ENCODE data around the gene TSPEAR.

The TSPEAR gene

DNA sequence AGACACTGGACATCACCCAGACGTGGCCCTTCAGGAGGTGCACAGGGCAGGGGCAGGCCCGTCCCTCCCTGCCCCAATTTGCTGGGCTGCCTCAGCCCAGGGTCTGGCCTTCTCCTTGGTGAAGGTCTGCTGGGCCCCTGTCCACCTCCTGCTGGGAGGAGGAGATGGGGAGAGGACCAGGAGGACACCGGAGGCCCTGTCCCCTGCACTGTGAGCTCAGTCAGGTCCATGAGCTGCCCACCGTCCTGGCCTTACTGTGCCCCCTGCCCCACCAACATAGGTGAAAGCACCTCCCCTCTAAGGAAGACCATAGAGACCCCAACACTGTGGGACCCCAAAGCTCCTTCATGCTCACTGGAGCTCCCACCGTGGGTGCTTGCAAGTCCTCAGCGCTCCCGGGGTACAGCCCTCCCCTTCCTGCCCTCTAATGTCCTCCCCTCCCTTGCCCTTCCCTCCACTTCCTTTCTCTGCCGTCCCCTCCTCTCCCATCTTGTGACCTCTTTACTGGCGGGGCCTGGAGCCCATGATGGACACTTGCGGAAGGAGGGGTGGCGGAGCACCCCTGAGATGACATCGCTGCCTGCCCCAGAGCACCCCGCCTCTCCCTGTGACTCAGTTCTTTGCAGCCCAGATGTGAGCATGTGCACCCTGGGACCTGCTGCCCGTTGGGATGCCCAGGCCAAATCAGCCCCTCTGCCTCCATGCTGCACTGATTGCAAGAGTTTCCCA is 251.5 kb downstream of the TSPEAR start:
- DNase-seq = no peak

DNA sequence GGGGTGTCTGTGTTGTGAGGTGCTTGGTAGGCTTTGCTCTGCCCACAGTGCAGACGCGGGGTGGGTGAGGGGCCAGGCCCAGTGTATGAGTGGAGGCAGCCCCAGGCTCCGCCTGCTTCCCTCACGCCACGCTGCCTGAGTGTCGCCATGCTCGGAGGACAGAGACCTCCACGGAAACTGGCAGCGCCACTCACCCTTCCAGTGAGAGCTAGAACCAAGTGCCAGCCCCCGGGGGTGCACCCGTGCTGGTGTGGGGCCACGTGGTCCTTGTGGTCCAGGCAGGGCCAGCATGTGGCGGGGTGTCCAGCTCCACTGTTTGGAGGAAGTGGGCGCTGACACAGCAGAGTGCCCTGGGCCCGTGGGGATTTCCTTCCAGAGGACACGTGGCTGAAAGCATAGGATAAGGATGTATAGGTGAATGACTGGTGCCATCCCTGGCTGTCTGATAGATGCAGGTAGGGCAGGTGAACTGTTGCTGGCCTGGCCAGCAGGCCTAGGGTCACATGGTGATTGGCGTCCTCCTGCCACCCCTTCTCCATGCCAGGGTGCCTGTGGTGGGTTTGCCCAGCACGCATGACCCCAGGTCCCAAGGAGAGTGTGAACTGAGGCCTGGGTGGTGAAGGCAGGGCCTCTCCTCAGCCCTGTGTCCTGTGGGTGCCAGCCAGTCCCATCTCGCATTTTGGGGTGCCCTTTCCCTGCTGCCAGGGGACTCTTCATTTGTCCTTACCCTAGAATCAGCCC is 252.2 kb downstream of the TSPEAR start:
- no peak for DNase-seq

- no peak for DNase-seq
Observed at GRCh38 chr21:44456915-44457736, 254.2 kb downstream of the TSPEAR start.

DNA sequence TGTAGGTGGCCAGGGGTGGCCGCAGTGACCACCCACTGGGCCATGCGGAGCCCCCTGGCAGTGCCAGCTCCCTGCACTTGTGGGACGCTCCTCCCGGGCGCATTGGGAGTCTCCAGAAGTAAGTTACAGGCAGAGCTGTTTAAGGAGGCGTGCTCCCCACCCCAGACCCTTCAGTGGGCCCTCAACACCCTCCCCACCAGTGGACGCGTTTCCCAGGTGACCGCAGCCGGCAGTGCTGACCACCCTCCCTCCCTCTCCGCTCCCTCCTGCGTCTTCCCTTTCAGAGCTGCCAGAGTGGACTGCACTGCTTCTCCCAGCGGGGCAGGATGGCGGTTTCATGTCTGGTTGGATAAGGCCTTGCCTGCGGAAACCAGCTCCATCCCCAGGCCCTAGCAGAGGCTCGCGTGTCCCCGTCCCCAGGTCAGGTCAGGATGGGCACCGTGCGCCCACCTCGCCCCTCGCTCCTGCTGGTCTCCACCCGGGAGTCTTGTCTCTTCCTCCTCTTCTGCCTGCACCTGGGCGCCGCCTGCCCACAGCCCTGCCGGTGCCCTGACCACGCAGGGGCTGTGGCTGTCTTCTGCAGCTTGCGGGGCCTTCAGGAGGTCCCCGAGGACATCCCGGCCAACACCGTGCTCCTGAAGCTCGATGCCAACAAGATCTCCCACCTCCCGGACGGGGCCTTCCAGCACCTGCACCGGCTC is 255.0 kb downstream of the TSPEAR start:
- no peak for DNase-seq

- peak; percentile 8 for DNase-seq
Observed at GRCh38 chr21:44455524-44456213, 255.7 kb downstream of the TSPEAR start.

- peak; percentile 79 for DNase-seq
Observed at GRCh38 chr21:44454747-44455523, 256.4 kb downstream of the TSPEAR start, which contains the start of gene LRRC3. TSS of gene LRRC3 (plus strand) at chr21:44455510. CDS start at chr21:44456645, 1,135 bp downstream.

GRCh38 chr21:44454058-44454457 is 257.3 kb downstream of the TSPEAR start:
- no peak for DNase-seq

GRCh38 chr21:44453120-44453519 is 258.3 kb downstream of the TSPEAR start:
- no peak for DNase-seq

GRCh38 chr21:44450999-44451398 is 260.4 kb downstream of the TSPEAR start:
- DNase-seq = no peak

DNA sequence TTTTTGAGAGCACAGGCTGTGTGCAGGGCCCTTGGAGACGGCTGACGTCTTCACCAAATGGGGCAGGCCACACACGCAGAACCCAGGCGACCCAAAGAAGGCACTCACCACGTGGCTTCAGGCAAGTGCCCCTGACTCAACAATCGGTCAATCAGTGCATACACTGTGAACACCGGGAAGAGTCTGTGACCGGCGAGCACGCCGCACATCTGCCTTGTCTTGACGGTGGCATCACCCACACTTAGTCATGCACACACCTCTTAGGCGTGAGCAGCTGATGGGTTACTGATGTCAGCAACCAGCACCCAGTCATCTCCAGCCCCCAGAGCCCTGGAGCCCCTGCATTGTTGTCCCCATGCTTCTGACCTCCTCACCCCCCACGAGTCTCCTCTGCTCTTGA is 261.0 kb downstream of the TSPEAR start:
- no peak for DNase-seq

GRCh38 chr21:44449473-44450363 is 261.7 kb downstream of the TSPEAR start:
- DNase-seq = no peak

DNA sequence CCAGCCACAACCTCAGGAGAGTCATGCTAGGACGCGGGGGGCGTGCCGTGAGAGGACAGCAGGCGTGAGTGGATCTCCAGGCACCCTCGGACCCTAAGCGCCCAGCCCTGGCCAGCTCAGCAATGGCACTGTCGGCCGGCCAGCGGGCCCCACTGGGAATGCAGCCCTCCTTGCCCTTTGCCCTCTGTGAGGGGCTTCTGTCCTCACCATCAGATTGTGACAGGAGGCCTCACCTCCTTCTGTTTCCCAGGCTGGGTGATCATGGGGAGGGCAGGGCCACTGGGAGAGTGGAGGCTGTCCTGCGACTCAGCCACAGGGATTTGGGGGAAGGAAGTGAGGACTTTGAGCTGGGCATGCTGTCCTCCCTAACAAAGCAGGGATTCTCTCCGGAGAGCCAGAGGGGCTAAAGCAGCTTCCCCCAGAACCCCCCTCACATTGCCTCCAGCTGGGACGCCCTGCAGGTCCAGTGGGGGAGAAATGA is 262.7 kb downstream of the TSPEAR start:
- DNase-seq = no peak
